GM19463 (cell line): ENCODE data around the gene HP1BP3.

Source experiments
- ATAC-seq: cut with Tn5 transposase; IDR thresholded peaks from one replicate; pipeline ENCODE4 v1.9.1; 2021; ENCODE audit warnings: mild to moderate bottlenecking, moderate library complexity; ENCODE audit not compliant: unreplicated experiment

HP1BP3 gene

DNA sequence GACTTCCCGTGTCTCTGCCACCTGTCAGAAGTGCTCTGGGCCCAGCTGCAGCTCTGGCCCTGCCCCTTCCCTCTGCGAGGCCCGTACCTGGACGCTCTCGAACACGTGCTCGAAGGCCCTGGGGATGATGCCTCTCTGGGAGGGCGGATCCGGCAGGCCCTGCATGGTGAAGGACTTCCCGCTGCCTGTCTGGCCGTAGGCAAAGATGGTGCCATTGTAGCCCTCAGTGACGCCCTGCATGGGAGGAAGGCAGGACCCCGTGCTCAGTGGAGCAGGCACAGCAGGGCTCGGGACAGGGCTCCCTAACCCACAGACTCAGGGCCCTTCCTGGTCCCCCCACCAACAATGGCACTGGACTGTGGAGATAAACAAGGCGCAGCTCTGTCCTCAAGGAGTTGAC, 71.7 kb downstream of the HP1BP3 start:
- no peak for ATAC-seq

DNA sequence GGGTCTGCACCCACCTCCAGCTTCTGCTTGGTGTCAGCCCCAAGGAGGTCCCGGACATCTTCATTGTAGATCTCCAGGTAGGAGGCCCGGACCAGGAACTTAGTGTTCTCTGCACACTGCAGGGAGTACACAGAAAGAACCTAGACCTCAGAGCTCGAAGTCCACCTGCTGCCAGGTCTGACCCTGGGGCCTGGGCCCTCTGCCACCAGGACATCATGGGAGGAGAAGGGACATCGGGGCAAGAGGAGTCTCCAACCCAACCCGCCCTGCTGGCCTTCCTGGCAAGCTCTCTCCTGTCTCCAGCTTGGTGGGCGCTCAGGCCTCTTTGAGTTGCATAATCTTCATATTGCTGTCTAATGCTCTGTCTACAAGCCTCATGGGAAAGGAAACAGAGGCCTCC, 73.7 kb downstream of the HP1BP3 start:
- no peak for ATAC-seq

GRCh38 chr1:20712215-20712577, 74.9 kb downstream of the HP1BP3 start:
- ATAC-seq, result no peak

DNA sequence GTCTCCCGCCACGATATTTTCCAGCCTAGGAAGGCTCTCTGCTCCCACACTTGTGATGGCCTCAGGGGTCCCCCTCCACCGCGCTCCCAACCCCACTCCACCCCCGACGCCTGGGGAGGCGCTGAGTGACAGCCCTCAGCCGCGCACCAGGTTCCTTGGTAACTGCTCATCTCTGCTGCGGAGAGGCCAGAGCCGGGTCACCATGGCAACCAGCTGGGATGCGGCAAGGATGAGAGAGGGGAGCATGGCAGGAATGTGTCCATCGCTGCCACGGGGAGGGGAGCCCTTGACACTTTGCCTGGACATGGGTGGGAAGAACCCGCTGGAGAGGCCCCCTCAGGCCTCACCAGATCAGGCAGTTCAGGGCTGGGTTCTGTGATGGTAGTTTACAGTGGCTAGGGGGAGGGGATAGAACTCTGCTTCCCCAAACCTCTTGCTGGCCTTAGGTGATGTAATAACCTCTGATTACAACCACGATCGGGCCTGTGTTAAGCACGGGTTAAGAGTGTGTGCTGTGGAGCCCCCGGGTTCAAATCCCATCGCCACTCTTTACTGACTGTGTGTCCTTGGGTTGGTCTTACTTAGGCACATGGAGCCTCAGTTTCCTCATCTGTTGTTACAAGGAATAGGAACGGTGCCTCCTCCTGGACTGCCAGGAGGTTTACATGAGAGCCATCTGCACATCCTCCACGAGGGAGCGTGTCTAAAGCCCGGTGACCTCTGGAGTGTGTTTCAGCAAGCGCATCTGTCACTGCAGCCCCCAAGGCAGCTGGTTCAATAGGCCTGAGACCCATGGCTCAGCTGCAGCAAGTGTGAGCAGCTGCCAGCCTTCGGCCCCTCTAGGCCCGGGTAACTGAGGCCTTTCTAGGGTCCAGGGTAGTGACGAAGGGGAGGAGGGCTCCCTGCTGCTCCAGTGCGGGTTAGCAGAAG, 75.6 kb downstream of the HP1BP3 start:
- ATAC-seq, result no peak

DNA sequence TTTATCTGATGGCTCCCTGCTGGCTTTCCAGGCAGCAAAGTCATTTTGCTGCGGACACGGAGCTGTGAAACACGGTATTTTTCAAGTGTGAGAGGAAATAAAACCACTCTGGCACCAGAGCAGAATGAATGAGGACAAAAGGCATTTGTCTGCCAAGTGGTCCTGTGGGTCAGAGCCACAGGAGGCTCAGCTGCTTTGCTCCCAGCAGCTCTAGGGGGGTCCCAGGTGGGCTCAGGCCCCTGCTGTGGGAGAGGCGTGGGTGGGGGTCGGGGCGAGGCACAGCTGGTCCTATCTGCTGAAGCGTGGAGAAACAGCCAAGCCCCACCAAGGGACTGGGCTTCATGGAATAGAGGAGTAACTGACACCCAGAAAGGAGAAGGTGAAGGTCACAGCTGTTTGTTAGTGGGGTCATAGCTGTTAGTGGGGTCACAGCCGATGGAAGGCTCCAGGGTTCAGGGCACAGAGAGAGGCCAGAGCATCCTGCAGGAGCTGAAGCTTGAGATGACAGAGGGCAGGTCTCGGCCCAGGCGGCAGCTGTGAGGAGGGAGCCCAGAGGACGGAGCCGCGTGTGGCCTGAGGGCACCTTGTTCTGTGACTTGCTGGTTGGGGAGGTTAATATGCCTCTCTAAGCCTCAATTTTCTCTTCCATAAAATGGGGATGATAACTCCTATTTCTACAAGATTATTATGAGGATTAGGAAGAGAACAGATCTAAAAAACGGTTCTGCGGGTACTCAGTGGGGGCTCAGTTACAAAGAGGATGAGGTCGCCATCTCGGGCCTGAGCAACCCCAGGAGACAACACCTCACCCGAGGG, 76.4 kb downstream of the HP1BP3 start:
- no peak for ATAC-seq

DNA sequence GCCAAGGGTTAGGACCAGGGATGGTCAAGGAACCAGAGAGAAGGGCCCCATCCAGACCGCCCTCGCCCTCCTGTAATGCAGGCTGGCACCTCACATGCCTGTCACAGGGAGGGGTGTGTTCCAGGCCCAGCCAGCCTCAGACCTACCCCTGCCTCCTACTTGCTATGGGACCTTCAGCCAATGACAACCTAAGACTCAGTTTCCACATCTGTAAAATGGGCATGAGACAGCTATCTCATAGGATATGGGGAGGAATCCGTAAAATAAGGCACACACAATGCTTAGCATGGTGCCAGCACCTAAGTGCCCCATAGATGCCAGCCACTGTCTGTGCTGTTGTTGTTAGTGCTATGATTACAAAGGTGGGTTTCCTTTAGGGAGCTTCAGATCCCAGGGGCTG, 77.2 kb downstream of the HP1BP3 start:
- no peak for ATAC-seq

DNA sequence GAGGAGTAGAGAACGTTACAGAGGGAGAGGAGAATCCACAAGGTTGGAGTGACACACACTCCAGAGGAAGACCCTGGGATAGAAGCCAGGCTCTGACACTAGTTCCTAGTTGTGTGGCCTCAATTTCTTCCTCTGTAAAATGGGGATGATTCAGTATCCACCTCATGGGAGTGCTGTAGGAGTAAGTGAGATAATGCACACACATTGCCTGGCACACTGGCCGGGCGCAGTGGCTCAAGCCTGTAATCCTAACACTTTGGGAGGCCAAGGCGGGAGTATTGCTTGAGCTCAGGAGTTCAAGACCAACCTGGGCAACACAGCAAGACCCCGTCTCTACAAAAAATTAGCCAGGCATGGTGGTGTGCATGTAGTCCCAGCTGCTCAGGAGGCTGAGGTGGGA, 78.2 kb downstream of the HP1BP3 start:
- no peak for ATAC-seq

- ATAC-seq, result no peak
These were observed 79.0 kb downstream of the HP1BP3 start for GRCh38 chr1:20708057-20708456.

- no peak for ATAC-seq
These were observed 80.3 kb downstream of the HP1BP3 start for GRCh38 chr1:20706841-20707240.

DNA sequence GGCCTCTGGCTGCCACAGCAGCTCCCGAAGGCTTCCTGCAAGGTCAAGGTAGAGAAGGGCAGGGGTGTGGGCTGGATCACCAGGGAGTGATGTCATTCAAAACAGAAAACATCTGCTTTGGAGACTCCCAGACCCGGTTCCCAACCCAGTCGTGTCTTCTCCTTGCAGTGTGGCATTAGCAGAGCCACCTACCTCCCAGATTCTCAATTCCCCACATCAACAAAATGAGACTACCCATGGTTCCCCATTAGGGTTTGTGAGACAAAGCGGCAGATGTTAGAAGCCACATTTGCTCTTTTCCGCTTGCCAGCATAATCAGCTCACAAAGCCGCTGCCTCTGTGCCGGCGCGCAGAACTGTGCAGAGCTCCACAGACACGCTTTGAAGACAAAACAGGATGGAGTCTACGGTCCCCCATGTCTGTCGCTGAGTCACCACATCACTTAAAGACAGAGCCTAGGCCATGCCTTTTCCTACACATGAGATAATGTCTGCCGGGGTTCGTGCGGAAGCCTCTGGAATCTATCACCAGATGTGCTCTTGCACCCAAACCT, 81.8 kb downstream of the HP1BP3 start:
- ATAC-seq, result no peak

DNA sequence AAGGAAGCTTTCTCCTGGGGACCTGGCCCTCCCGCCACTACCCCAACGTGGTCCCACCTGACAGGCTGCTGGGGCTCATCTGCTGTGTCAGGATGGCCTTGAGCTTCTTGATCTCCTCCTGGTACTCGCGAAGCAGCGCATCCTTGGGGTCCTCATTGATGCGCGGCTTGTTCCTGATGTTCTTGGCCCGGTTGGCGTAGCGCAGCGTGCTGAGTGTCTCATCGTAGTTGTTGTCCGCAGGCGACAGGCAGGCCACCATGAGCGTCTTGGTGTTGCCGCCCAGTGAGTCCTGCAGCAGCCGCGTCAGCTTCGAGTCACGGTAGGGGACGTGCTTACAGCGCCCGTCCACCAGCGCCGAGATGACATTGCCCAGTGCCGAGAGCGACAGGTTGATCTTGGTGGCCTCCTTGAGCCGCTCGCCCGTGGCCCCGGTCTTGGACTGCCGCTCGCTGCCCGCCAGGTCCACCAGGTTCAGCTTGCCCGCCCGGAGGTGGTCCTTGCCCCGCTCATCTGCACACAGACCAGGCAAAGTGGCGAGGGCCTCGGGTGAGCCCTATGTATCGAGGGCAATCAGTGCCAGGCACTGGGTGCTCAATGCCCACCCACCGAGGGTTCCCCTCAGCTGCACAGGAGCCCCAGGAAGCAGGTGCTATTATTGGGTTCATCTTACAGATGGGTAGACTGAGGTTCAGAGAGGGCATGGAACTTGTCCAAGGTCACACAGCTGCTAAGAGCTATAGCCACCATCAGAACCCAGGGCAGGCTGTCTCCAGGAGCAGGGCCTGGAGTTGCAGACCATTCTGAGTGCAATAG, 82.5 kb downstream of the HP1BP3 start:
- no peak for ATAC-seq

- ATAC-seq, result no peak
These were observed 83.9 kb downstream of the HP1BP3 start for GRCh38 chr1:20703124-20703756.

- ATAC-seq, result no peak
These were observed 84.7 kb downstream of the HP1BP3 start for GRCh38 chr1:20702416-20702815.

GRCh38 chr1:20701847-20702246, 85.3 kb downstream of the HP1BP3 start:
- ATAC-seq, result no peak

GRCh38 chr1:20701446-20701845, 85.7 kb downstream of the HP1BP3 start:
- no peak for ATAC-seq

DNA sequence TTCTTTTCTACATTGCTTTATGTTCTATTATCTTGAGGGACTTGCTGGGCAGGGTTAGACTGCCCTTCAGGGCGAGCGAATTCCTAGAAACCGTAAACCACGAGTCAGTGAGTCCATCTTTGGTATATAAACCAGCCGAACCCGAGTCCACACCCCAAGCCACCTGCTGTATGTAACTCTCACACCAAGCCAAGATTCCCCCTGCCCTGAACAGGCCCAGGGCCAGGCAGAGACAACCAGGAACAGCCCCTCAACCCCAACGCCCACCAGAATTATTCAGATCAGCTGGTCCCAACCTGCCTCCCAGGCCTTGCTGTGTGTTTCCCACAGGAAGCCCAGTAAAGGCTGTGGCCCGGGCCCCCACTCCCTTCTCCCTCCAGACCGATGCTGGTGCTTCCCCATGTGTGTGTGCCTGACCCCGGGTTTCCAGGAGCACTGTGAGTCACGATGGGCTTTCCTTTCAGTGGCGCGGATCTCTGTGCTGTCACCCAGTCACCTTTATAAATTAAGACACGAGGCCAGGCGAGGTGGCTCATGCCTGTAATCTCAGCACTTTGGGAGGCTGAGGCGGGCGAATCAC, 86.4 kb downstream of the HP1BP3 start:
- no peak for ATAC-seq

GRCh38 chr1:20699558-20699957, 87.5 kb downstream of the HP1BP3 start:
- no peak for ATAC-seq

DNA sequence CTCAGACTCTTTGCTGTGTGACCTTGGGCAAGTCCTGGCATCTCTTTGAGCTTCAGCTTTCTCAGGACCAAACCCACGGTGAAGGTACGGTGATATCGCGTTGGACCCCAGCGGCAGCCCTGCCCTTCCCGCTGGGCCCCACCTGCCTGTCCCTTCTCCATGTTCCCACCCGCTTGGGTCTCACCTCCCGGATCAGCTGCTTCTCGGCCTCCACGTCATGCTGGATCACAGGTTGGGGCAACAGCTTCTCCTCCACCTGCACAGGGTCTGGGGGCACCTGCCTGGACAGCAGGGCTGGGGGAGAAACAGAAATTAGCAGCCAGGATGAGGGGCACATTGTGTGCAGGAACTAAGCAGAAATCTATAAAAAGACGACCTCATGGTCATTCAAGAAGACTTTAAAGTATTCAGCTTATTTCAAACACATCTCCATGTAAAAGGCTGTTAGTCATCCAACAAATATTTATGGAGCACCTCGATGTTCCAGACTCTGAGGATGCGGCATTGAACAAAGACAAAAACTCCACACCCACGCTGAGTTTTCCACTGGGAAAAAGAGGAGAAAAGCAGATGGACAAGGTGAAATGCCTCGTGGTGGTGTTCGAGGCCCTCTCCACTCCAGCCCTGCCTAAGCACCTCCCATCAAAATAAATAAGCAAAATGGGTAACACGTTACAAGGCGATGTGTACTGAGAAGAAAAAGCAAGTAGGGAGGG, 88.8 kb downstream of the HP1BP3 start:
- no peak for ATAC-seq

GRCh38 chr1:20697563-20697962, 89.5 kb downstream of the HP1BP3 start:
- ATAC-seq, result no peak
